MM.1S (cell line): ENCODE results near the gene ABCC6.

Source experiments
- DNase-seq: peaks from one replicate; pipeline ENCODE4 v3.0.0-alpha.2; 2015
- H2AFZ ChIP-seq: fragments of 300-600 bp; sonication (generic); 2 replicates; pipeline ENCODE4 v1.6.0; 2016; ENCODE audit warnings: antibody characterized with exemption, low read length
- H3F3A ChIP-seq: fragments of 300-600 bp; sonication (generic); 2 replicates; pipeline ENCODE4 v1.6.1; 2016; ENCODE audit warnings: mild to moderate bottlenecking, antibody characterized with exemption, low read length, moderate library complexity, mixed read lengths; ENCODE audit not compliant: insufficient read depth
- H3K27ac ChIP-seq: fragments of 300-600 bp; sonication (generic); 2 replicates; pipeline ENCODE4 v1.5.1; 2016; ENCODE audit warnings: mild to moderate bottlenecking, low read length
- H3K27me3 ChIP-seq: fragments of 300-600 bp; sonication (generic); replicated peaks from 2 replicates; pipeline ENCODE4 v1.6.0; 2016; ENCODE audit warnings: low read length; ENCODE audit not compliant: insufficient read depth
- H3K36me3 ChIP-seq: fragments of 300-600 bp; sonication (generic); replicated peaks from 2 replicates; pipeline ENCODE4 v1.6.1; 2016; ENCODE audit warnings: mild to moderate bottlenecking, low read length, mixed read lengths; ENCODE audit not compliant: insufficient read depth
- H3K4me1 ChIP-seq: fragments of 300-600 bp; sonication (generic); 2 replicates; pipeline ENCODE4 v1.6.1; 2016; ENCODE audit warnings: low read length, mixed read lengths
- H3K4me2 ChIP-seq: fragments of 300-600 bp; sonication (generic); 2 replicates; pipeline ENCODE4 v1.6.0; 2016; ENCODE audit warnings: low read depth, low read length
- H3K4me3 ChIP-seq: fragments of 300-600 bp; sonication (generic); 2 replicates; pipeline ENCODE4 v1.5.1; 2016; ENCODE audit warnings: low read length, mixed read lengths
- H3K79me2 ChIP-seq: fragments of 300-600 bp; sonication (generic); 2 replicates; pipeline ENCODE4 v1.6.1; 2016; ENCODE audit warnings: mixed run types, low read length, mixed read lengths
- H3K9ac ChIP-seq: fragments of 300-600 bp; sonication (generic); 2 replicates; pipeline ENCODE4 v1.6.1; 2016; ENCODE audit warnings: low read length, mixed read lengths
- H3K9me2 ChIP-seq: fragments of 300-600 bp; sonication (generic); replicated peaks from 2 replicates; pipeline ENCODE4 v1.6.1; 2016; ENCODE audit warnings: mild to moderate bottlenecking, low read length, mixed read lengths; ENCODE audit not compliant: insufficient read depth
- H3K9me3 ChIP-seq: fragments of 300-600 bp; sonication (generic); replicated peaks from 2 replicates; pipeline ENCODE4 v1.6.1; 2016; ENCODE audit warnings: mild to moderate bottlenecking, low read length, mixed read lengths; ENCODE audit not compliant: insufficient read depth
- H4K20me1 ChIP-seq: fragments of 300-600 bp; sonication (generic); 2 replicates; pipeline ENCODE4 v1.6.1; 2016; ENCODE audit warnings: mild to moderate bottlenecking, low read length, moderate library complexity, mixed read lengths; ENCODE audit not compliant: insufficient read depth
- CTCF ChIP-seq: fragments of 300-600 bp; sonication (generic); IDR thresholded peaks from 2 replicates; pipeline ENCODE4 v1.5.1; 2016; ENCODE audit warnings: antibody characterized with exemption, low read length, mixed read lengths
- EZH2 ChIP-seq: fragments of 300-600 bp; sonication (generic); optimal IDR thresholded peaks from 2 replicates; pipeline ENCODE3; 2017; ENCODE audit warnings: low read depth, mild to moderate bottlenecking, antibody characterized with exemption, low read length, mixed read lengths
- EZH2phosphoT487 ChIP-seq: fragments of 300-600 bp; sonication (generic); IDR thresholded peaks from 2 replicates; pipeline ENCODE4 v1.6.1; 2018; ENCODE audit warnings: antibody characterized with exemption, low read length

ABCC6 gene

GRCh38 chr16:16178455-16179162, 44.7 kb downstream of the ABCC6 start:
- TF ChIP-seq EZH2 (no peak), EZH2phosphoT487 (no peak), CTCF (no peak)
- no peaks in the 10 kb centered on the region for H3K36me3 ChIP-seq
- DNase-seq = no peak
- H3K4me3 ChIP-seq = no peak overlapping the region
- no peaks in the 10 kb centered on the region for H3K27me3 ChIP-seq
- no peaks in the 10 kb centered on the region for H3K4me1 ChIP-seq
- no peak overlapping the region for H3K27ac ChIP-seq
- no peaks in the 10 kb centered on the region for H3K9me2 ChIP-seq
- H2AFZ ChIP-seq = no peak overlapping the region
- no peak overlapping the region for H3K9ac ChIP-seq
- no peaks in the 10 kb centered on the region for H4K20me1 ChIP-seq
- H3K79me2 ChIP-seq = no peaks in the 10 kb centered on the region
- no peaks in the 10 kb centered on the region for H3K9me3 ChIP-seq
- H3F3A ChIP-seq = no peaks in the 10 kb centered on the region
- H3K4me2 ChIP-seq = no peak overlapping the region

GRCh38 chr16:16176328-16176727, 47.0 kb downstream of the ABCC6 start:
- no peaks in the 10 kb centered on the region for H4K20me1 ChIP-seq
- DNase-seq = no peak
- no peak overlapping the region for H3K27ac ChIP-seq
- no peak overlapping the region for H3K9ac ChIP-seq
- H2AFZ ChIP-seq = no peak overlapping the region
- H3K27me3 ChIP-seq = no peaks in the 10 kb centered on the region
- no peaks in the 10 kb centered on the region for H3K9me2 ChIP-seq
- no peaks in the 10 kb centered on the region for H3K9me3 ChIP-seq
- H3K36me3 ChIP-seq = no peaks in the 10 kb centered on the region
- H3K4me3 ChIP-seq = no peak overlapping the region
- no peaks in the 10 kb centered on the region for H3K4me1 ChIP-seq
- no peaks in the 10 kb centered on the region for H3K79me2 ChIP-seq
- H3K4me2 ChIP-seq = no peak overlapping the region
- no peaks in the 10 kb centered on the region for H3F3A ChIP-seq
- TF ChIP-seq EZH2 (no peak), CTCF (no peak), EZH2phosphoT487 (no peak)

GRCh38 chr16:16175296-16175695, 48.0 kb downstream of the ABCC6 start:
- H3K9me2 ChIP-seq = no peaks in the 10 kb centered on the region
- no peaks in the 10 kb centered on the region for H3K4me1 ChIP-seq
- no peak for DNase-seq
- no peak overlapping the region for H3K4me3 ChIP-seq
- TF ChIP-seq EZH2phosphoT487 (no peak), EZH2 (no peak), CTCF (no peak)
- no peak overlapping the region for H3K27ac ChIP-seq
- H4K20me1 ChIP-seq = no peaks in the 10 kb centered on the region
- no peak overlapping the region for H3K9ac ChIP-seq
- no peaks in the 10 kb centered on the region for H3K27me3 ChIP-seq
- no peaks in the 10 kb centered on the region for H3K9me3 ChIP-seq
- no peaks in the 10 kb centered on the region for H3K36me3 ChIP-seq
- H2AFZ ChIP-seq = no peak overlapping the region
- H3K79me2 ChIP-seq = no peaks in the 10 kb centered on the region
- no peak overlapping the region for H3K4me2 ChIP-seq
- no peaks in the 10 kb centered on the region for H3F3A ChIP-seq
